ENCODE results near the gene ITGB7.
"Not testable (repeated sequence)": the region's sequence is repeated elsewhere in the genome, so short reads cannot be mapped to it uniquely, and the experiment has no call there.

- TF ChIP-seq REPIN1 (tag by site-specific recombination; IDR thresholded peaks at IDR 0.05; ENCODE audit: low read depth); CTCF (tag by site-specific recombination; IDR thresholded peaks at IDR 0.05); ZNF23 (tag by site-specific recombination; IDR thresholded peaks at IDR 0.05; ENCODE audit: borderline replicate concordance); ZNF274 (IDR thresholded peaks at IDR 0.05; ENCODE audit: low read length); ZNF274 (tag by site-specific recombination; IDR thresholded peaks at IDR 0.05; ENCODE audit: borderline replicate concordance); ZFP41 (tag by site-specific recombination; IDR thresholded peaks at IDR 0.05; ENCODE audit: borderline replicate concordance); ZNF292 (tag by site-specific recombination; IDR thresholded peaks at IDR 0.05; ENCODE audit: borderline replicate concordance, low read depth); ZNF76 (tag by site-specific recombination; IDR thresholded peaks at IDR 0.05; ENCODE audit: borderline replicate concordance, low read depth); ZBTB20 (tag by site-specific recombination; IDR thresholded peaks at IDR 0.05); INSM2 (tag by site-specific recombination; IDR thresholded peaks at IDR 0.05); ZNF2 (tag by site-specific recombination; IDR thresholded peaks at IDR 0.05); ZNF202 (tag by site-specific recombination; IDR thresholded peaks at IDR 0.05; ENCODE audit: borderline replicate concordance): not testable (repeated sequence)
Observed at GRCh38 chr12:53163008-53163407, 44.0 kb downstream of the ITGB7 start.
